H1 (cell line): ENCODE measurements around the gene RNF113B. TPM values are rescaled to one million over a fixed set of nuclear protein-coding genes. Genes with fewer than 3 reads are reported as not detected.

Experiments used
- ASH2L ChIP-seq: fragments of 200-600, 300-600 bp; sonication (generic); IDR thresholded peaks from one replicate; pipeline ENCODE4 v1.7.1; 2017; ENCODE audit warnings: low read length
- EGR1 ChIP-seq: IDR thresholded peaks from 2 replicates; pipeline ENCODE4 v1.6.1; 2011; ENCODE audit warnings: low read depth, low read length, borderline replicate concordance
- GABPA ChIP-seq: IDR thresholded peaks from 2 replicates; pipeline ENCODE4 v1.6.1; 2011; ENCODE audit warnings: mild to moderate bottlenecking, low read length, moderate library complexity, borderline replicate concordance; ENCODE audit not compliant: insufficient read depth
- SIN3A ChIP-seq, 2 experiments: IDR thresholded peaks in 1 of 2; conservative IDR thresholded peaks in 1 of 2; 2 replicates each; pipeline ENCODE4 v1.6.1; 2011 to 2012; ENCODE audit warnings: low read length in 2 of 2, improper control_type of control experiment in 1 of 2, low read depth in 1 of 2, mild to moderate bottlenecking in 1 of 2
- polyA plus RNA-seq, 7 experiments: library from polyadenylated mRNA; depleted of rRNA in 3 of 7; stranded (reverse) in 5 of 7; unstranded in 2 of 7; fragments of >200 nt in 5 of 7; fragments of 200-250 nt in 2 of 7; gene quantifications; 1 replicate in 5 of 7; 2 replicates in 1 of 7; 4 replicates in 1 of 7; pipeline versions ENCODE4 v1.2.1 to v1.2.3, GENCODE V29; 2011 to 2013; ENCODE audit warnings: missing spikeins in 2 of 7, mixed read lengths in 2 of 7
- total RNA-seq: library from RNA; stranded (reverse); fragmentation: NEBNext Ultra II Directional; extraction: Animal tissue kit (Norgen Biotek cat#: 25700); gene quantifications from 2 replicates; pipeline ENCODE4 v1.2.1, GENCODE V29; 2021
- TF ChIP-seq, protein P1 (sequence below): fragments of 300-600 bp; sonication (generic); IDR thresholded peaks from 2 replicates; pipeline ENCODE4 v1.7.1; 2012; ENCODE audit warnings: low read length, moderate library complexity, mild to moderate bottlenecking, inconsistent platforms; ENCODE audit not compliant: insufficient replicate concordance
- TF ChIP-seq, protein P2 (sequence below): IDR thresholded peaks from 2 replicates; pipeline ENCODE4 v1.6.1; 2012; ENCODE audit warnings: inconsistent platforms
- TF ChIP-seq, protein P3 (sequence below): IDR thresholded peaks from 2 replicates; pipeline ENCODE4 v1.6.1; 2011; ENCODE audit warnings: low read length, improper control_type of control experiment

The RNF113B gene
- total and polyA plus RNA-seq, 2 of the 8 experiments (the other 6 are each of a cell fraction or from before 2014, with no cell fraction given), result not detected

DNA sequence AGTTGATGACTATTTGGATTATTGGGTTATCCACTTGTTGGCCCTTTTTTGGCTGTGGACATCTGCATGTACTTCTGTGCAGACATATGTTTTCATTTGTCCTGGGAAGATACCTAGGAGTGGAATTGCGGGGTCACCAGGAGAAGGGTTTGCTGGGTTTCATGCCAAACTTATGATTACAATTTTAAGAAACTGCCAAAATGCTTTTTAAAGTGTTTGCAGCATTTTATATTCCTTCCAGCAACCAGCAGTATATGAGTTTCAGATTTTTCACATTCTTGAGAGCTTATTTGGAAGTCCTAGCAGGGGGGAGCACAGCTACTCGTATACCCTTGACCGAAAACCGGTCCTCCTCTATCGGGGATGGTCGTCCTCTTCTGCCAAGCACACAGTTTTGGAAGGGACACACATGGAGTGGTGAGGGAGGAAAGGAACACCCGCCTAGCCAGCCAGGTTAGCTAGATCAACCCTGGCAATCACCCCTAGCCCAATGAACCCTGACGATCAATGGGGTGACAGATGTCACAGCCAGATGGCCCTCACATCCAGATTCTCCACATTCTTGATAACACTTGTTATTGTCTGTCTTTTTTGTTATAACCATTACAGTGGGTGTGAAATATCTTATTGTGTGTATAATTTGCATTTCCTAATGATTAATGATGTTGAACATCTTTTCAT is 26.7 kb upstream of the RNF113B start (continued):
- TF ChIP-seq, protein P1, sequence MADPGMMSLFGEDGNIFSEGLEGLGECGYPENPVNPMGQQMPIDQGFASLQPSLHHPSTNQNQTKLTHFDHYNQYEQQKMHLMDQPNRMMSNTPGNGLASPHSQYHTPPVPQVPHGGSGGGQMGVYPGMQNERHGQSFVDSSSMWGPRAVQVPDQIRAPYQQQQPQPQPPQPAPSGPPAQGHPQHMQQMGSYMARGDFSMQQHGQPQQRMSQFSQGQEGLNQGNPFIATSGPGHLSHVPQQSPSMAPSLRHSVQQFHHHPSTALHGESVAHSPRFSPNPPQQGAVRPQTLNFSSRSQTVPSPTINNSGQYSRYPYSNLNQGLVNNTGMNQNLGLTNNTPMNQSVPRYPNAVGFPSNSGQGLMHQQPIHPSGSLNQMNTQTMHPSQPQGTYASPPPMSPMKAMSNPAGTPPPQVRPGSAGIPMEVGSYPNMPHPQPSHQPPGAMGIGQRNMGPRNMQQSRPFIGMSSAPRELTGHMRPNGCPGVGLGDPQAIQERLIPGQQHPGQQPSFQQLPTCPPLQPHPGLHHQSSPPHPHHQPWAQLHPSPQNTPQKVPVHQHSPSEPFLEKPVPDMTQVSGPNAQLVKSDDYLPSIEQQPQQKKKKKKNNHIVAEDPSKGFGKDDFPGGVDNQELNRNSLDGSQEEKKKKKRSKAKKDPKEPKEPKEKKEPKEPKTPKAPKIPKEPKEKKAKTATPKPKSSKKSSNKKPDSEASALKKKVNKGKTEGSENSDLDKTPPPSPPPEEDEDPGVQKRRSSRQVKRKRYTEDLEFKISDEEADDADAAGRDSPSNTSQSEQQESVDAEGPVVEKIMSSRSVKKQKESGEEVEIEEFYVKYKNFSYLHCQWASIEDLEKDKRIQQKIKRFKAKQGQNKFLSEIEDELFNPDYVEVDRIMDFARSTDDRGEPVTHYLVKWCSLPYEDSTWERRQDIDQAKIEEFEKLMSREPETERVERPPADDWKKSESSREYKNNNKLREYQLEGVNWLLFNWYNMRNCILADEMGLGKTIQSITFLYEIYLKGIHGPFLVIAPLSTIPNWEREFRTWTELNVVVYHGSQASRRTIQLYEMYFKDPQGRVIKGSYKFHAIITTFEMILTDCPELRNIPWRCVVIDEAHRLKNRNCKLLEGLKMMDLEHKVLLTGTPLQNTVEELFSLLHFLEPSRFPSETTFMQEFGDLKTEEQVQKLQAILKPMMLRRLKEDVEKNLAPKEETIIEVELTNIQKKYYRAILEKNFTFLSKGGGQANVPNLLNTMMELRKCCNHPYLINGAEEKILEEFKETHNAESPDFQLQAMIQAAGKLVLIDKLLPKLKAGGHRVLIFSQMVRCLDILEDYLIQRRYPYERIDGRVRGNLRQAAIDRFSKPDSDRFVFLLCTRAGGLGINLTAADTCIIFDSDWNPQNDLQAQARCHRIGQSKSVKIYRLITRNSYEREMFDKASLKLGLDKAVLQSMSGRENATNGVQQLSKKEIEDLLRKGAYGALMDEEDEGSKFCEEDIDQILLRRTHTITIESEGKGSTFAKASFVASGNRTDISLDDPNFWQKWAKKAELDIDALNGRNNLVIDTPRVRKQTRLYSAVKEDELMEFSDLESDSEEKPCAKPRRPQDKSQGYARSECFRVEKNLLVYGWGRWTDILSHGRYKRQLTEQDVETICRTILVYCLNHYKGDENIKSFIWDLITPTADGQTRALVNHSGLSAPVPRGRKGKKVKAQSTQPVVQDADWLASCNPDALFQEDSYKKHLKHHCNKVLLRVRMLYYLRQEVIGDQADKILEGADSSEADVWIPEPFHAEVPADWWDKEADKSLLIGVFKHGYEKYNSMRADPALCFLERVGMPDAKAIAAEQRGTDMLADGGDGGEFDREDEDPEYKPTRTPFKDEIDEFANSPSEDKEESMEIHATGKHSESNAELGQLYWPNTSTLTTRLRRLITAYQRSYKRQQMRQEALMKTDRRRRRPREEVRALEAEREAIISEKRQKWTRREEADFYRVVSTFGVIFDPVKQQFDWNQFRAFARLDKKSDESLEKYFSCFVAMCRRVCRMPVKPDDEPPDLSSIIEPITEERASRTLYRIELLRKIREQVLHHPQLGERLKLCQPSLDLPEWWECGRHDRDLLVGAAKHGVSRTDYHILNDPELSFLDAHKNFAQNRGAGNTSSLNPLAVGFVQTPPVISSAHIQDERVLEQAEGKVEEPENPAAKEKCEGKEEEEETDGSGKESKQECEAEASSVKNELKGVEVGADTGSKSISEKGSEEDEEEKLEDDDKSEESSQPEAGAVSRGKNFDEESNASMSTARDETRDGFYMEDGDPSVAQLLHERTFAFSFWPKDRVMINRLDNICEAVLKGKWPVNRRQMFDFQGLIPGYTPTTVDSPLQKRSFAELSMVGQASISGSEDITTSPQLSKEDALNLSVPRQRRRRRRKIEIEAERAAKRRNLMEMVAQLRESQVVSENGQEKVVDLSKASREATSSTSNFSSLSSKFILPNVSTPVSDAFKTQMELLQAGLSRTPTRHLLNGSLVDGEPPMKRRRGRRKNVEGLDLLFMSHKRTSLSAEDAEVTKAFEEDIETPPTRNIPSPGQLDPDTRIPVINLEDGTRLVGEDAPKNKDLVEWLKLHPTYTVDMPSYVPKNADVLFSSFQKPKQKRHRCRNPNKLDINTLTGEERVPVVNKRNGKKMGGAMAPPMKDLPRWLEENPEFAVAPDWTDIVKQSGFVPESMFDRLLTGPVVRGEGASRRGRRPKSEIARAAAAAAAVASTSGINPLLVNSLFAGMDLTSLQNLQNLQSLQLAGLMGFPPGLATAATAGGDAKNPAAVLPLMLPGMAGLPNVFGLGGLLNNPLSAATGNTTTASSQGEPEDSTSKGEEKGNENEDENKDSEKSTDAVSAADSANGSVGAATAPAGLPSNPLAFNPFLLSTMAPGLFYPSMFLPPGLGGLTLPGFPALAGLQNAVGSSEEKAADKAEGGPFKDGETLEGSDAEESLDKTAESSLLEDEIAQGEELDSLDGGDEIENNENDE, result no peak
- no peak for TF ChIP-seq ASH2L
- no peak for TF ChIP-seq GABPA
- TF ChIP-seq, protein P2, sequence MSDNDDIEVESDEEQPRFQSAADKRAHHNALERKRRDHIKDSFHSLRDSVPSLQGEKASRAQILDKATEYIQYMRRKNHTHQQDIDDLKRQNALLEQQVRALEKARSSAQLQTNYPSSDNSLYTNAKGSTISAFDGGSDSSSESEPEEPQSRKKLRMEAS, result no peak
- no peak for TF ChIP-seq SIN3A (conservative IDR thresholded peaks at IDR 0.05 in 1 of 2, IDR thresholded peaks at IDR 0.05 in 1 of 2; ENCODE audit: low read depth in 1 of 2, low read length in 2 of 2)
- TF ChIP-seq, protein P3, sequence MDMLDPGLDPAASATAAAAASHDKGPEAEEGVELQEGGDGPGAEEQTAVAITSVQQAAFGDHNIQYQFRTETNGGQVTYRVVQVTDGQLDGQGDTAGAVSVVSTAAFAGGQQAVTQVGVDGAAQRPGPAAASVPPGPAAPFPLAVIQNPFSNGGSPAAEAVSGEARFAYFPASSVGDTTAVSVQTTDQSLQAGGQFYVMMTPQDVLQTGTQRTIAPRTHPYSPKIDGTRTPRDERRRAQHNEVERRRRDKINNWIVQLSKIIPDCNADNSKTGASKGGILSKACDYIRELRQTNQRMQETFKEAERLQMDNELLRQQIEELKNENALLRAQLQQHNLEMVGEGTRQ, result no peak
- TF ChIP-seq EGR1, result no peak
